Effector memory CD4-positive, alpha-beta T cell (primary cell): ENCODE measurements around the gene OBSCN.

ENCODE experiments used
- DNase-seq, 3 donors: peaks; one replicate each; pipeline ENCODE4 v3.0.0-alpha.2; 2020
- H3K27ac ChIP-seq: 2 replicates; pipeline ENCODE4 v1.7.0; 2013; ENCODE audit warnings: mild to moderate bottlenecking, low read length, moderate library complexity; ENCODE audit not compliant: insufficient read depth, poor library complexity, severe bottlenecking
- H3K27me3 ChIP-seq: replicated peaks from 2 replicates; pipeline ENCODE4 v1.7.0; 2013; ENCODE audit warnings: mild to moderate bottlenecking, low read length; ENCODE audit not compliant: insufficient read depth, control insufficient read depth, poor library complexity, severe bottlenecking
- H3K36me3 ChIP-seq: 2 replicates; pipeline ENCODE4 v1.7.0; 2013; ENCODE audit warnings: mild to moderate bottlenecking, low read length, moderate library complexity; ENCODE audit not compliant: control insufficient read depth, insufficient read depth
- H3K4me1 ChIP-seq: 2 replicates; pipeline ENCODE4 v1.7.0; 2013; ENCODE audit warnings: low read length, mild to moderate bottlenecking; ENCODE audit not compliant: control insufficient read depth, insufficient read depth, poor library complexity, severe bottlenecking
- H3K4me3 ChIP-seq: 2 replicates; pipeline ENCODE4 v1.7.0; 2013; ENCODE audit warnings: low read length, low read depth, mild to moderate bottlenecking; ENCODE audit not compliant: insufficient read depth, poor library complexity, severe bottlenecking
- H3K9me3 ChIP-seq: 2 replicates; pipeline ENCODE4 v1.7.0; 2013; ENCODE audit warnings: mild to moderate bottlenecking, low read length, moderate library complexity; ENCODE audit not compliant: control insufficient read depth

The OBSCN gene

GRCh38 chr1:228341814-228342626, 134.2 kb downstream of the OBSCN start:
- Histone ChIP-seq H3K4me3 (no peak overlapping the region), H3K36me3 (no peaks in the 10 kb centered on the region), H3K4me1 (no peaks in the 10 kb centered on the region), H3K9me3 (no peaks in the 10 kb centered on the region), H3K27me3 (no peaks in the 10 kb centered on the region), H3K27ac (no peak overlapping the region)
- DNase-seq = no peak

- Histone ChIP-seq H3K27me3 (no peaks in the 10 kb centered on the region), H3K27ac (no peak overlapping the region), H3K36me3 (no peaks in the 10 kb centered on the region), H3K9me3 (no peaks in the 10 kb centered on the region), H3K4me1 (no peaks in the 10 kb centered on the region), H3K4me3 (no peak overlapping the region)
- DNase-seq = no peak
Measured at GRCh38 chr1:228342627-228343190, 134.9 kb downstream of the OBSCN start.

- no peak for DNase-seq
- no peak overlapping the region for H3K4me3 ChIP-seq
- H3K27ac ChIP-seq = no peak overlapping the region
- no peaks in the 10 kb centered on the region for H3K4me1 ChIP-seq
- no peaks in the 10 kb centered on the region for H3K9me3 ChIP-seq
- H3K27me3 ChIP-seq = no peaks in the 10 kb centered on the region
- no peaks in the 10 kb centered on the region for H3K36me3 ChIP-seq
Measured at GRCh38 chr1:228343191-228343661, 135.4 kb downstream of the OBSCN start.

- H3K9me3 ChIP-seq = no peaks in the 10 kb centered on the region
- no peak overlapping the region for H3K4me3 ChIP-seq
- DNase-seq = no peak
- no peak overlapping the region for H3K27ac ChIP-seq
- no peaks in the 10 kb centered on the region for H3K36me3 ChIP-seq
- H3K27me3 ChIP-seq = no peaks in the 10 kb centered on the region
- H3K4me1 ChIP-seq = no peaks in the 10 kb centered on the region
Measured at GRCh38 chr1:228344631-228345072, 136.8 kb downstream of the OBSCN start.

- DNase-seq = no peak
- Histone ChIP-seq H3K9me3 (no peaks in the 10 kb centered on the region), H3K4me1 (no peaks in the 10 kb centered on the region), H3K4me3 (no peak overlapping the region), H3K27ac (no peak overlapping the region), H3K27me3 (no peaks in the 10 kb centered on the region), H3K36me3 (no peaks in the 10 kb centered on the region)
Measured at GRCh38 chr1:228345201-228345930, 137.5 kb downstream of the OBSCN start.

- Histone ChIP-seq H3K9me3 (no peaks in the 10 kb centered on the region), H3K4me3 (no peak overlapping the region), H3K27ac (no peak overlapping the region), H3K4me1 (no peaks in the 10 kb centered on the region), H3K27me3 (no peaks in the 10 kb centered on the region), H3K36me3 (no peaks in the 10 kb centered on the region)
- DNase-seq = no peak
Measured at GRCh38 chr1:228346731-228347130, 138.9 kb downstream of the OBSCN start.

GRCh38 chr1:228347181-228347580, 139.3 kb downstream of the OBSCN start:
- H3K4me1 ChIP-seq = no peaks in the 10 kb centered on the region
- no peaks in the 10 kb centered on the region for H3K9me3 ChIP-seq
- H3K36me3 ChIP-seq = no peaks in the 10 kb centered on the region
- no peak for DNase-seq
- no peaks in the 10 kb centered on the region for H3K27me3 ChIP-seq
- H3K27ac ChIP-seq = no peak overlapping the region
- H3K4me3 ChIP-seq = no peak overlapping the region

- no peaks in the 10 kb centered on the region for H3K27me3 ChIP-seq
- no peaks in the 10 kb centered on the region for H3K4me1 ChIP-seq
- no peaks in the 10 kb centered on the region for H3K9me3 ChIP-seq
- no peak overlapping the region for H3K27ac ChIP-seq
- no peaks in the 10 kb centered on the region for H3K36me3 ChIP-seq
- H3K4me3 ChIP-seq = no peak overlapping the region
- no peak for DNase-seq
Measured at GRCh38 chr1:228348708-228349467, 141.0 kb downstream of the OBSCN start.

GRCh38 chr1:228349701-228350171, 141.9 kb downstream of the OBSCN start:
- H3K36me3 ChIP-seq = no peaks in the 10 kb centered on the region
- no peak overlapping the region for H3K4me3 ChIP-seq
- H3K4me1 ChIP-seq = no peaks in the 10 kb centered on the region
- H3K27me3 ChIP-seq = no peaks in the 10 kb centered on the region
- H3K27ac ChIP-seq = no peak overlapping the region
- DNase-seq = no peak
- H3K9me3 ChIP-seq = no peaks in the 10 kb centered on the region
